ENCODE data around the gene RABGAP1.

The RABGAP1 gene

GRCh38 chr9:122940454-122940748 is 419 bp upstream of the RABGAP1 start (continued):
- TF ChIP-seq, protein P1, sequence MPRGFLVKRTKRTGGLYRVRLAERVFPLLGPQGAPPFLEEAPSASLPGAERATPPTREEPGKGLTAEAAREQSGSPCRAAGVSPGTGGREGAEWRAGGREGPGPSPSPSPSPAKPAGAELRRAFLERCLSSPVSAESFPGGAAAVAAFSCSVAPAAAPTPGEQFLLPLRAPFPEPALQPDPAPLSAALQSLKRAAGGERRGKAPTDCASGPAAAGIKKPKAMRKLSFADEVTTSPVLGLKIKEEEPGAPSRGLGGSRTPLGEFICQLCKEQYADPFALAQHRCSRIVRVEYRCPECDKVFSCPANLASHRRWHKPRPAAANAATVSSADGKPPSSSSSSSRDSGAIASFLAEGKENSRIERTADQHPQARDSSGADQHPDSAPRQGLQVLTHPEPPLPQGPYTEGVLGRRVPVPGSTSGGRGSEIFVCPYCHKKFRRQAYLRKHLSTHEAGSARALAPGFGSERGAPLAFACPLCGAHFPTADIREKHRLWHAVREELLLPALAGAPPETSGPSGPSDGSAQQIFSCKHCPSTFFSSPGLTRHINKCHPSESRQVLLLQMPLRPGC (tag by site-specific recombination; IDR thresholded peaks at IDR 0.05) = no peak
- peak; percentile 97; the same call in 1 of the 2 replicates for TF ChIP-seq TRIM28 (IDR thresholded peaks at IDR 0.05; ENCODE audit: borderline replicate concordance, low read length)
- no peak for TF ChIP-seq WT1 (tag by site-specific recombination; IDR thresholded peaks at IDR 0.05)
- no peak for TF ChIP-seq ZNF701 (tag by site-specific recombination; IDR thresholded peaks at IDR 0.05)
- no peak for TF ChIP-seq ZNF112 (tag by site-specific recombination; IDR thresholded peaks at IDR 0.05)
- TF ChIP-seq ZNF132 (tag by site-specific recombination; IDR thresholded peaks at IDR 0.05; ENCODE audit: borderline replicate concordance) = no peak
- TF ChIP-seq ZSCAN23 (tag by site-specific recombination; IDR thresholded peaks at IDR 0.05) = no peak
- no peak for TF ChIP-seq HOXC10 (CRISPR knock-in tag; IDR thresholded peaks at IDR 0.05)
- TF ChIP-seq ZNF394 (tag by site-specific recombination; IDR thresholded peaks at IDR 0.05; ENCODE audit: borderline replicate concordance) = no peak
- TF ChIP-seq, protein P2, sequence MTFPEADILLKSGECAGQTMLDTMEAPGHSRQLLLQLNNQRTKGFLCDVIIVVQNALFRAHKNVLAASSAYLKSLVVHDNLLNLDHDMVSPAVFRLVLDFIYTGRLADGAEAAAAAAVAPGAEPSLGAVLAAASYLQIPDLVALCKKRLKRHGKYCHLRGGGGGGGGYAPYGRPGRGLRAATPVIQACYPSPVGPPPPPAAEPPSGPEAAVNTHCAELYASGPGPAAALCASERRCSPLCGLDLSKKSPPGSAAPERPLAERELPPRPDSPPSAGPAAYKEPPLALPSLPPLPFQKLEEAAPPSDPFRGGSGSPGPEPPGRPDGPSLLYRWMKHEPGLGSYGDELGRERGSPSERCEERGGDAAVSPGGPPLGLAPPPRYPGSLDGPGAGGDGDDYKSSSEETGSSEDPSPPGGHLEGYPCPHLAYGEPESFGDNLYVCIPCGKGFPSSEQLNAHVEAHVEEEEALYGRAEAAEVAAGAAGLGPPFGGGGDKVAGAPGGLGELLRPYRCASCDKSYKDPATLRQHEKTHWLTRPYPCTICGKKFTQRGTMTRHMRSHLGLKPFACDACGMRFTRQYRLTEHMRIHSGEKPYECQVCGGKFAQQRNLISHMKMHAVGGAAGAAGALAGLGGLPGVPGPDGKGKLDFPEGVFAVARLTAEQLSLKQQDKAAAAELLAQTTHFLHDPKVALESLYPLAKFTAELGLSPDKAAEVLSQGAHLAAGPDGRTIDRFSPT (tag by site-specific recombination; IDR thresholded peaks at IDR 0.05) = no peak
- peak; percentile 58 for TF ChIP-seq REST (tag by site-specific recombination; IDR thresholded peaks at IDR 0.05)
- TF ChIP-seq, protein P3, sequence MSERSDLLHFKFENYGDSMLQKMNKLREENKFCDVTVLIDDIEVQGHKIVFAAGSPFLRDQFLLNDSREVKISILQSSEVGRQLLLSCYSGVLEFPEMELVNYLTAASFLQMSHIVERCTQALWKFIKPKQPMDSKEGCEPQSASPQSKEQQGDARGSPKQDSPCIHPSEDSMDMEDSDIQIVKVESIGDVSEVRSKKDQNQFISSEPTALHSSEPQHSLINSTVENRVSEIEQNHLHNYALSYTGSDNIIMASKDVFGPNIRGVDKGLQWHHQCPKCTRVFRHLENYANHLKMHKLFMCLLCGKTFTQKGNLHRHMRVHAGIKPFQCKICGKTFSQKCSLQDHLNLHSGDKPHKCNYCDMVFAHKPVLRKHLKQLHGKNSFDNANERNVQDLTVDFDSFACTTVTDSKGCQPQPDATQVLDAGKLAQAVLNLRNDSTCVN (tag by site-specific recombination; optimal IDR thresholded peaks at IDR 0.05) = no peak
- TF ChIP-seq, protein P4, sequence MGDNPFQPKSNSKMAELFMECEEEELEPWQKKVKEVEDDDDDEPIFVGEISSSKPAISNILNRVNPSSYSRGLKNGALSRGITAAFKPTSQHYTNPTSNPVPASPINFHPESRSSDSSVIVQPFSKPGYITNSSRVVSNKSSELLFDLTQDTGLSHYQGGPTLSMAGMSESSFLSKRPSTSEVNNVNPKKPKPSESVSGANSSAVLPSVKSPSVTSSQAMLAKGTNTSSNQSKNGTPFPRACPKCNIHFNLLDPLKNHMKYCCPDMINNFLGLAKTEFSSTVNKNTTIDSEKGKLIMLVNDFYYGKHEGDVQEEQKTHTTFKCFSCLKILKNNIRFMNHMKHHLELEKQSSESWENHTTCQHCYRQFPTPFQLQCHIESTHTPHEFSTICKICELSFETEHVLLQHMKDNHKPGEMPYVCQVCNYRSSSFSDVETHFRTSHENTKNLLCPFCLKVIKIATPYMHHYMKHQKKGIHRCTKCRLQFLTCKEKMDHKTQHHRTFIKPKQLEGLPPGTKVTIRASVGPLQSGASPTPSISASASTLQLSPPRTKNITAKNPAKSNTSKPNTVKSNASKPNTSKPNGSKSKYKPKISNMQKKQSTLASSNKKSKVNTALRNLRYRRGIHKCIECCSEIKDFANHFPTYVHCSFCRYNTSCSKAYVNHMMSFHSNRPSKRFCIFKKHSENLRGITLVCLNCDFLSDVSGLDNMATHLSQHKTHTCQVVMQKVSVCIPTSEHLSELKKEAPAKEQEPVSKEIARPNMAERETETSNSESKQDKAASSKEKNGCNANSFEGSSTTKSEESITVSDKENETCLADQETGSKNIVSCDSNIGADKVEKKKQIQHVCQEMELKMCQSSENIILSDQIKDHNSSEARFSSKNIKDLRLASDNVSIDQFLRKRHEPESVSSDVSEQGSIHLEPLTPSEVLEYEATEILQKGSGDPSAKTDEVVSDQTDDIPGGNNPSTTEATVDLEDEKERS (tag by site-specific recombination; IDR thresholded peaks at IDR 0.05) = 0 out of 2 replicates have a peak, but pooled peaks have one; percentile 14
- peak; percentile 62 for TF ChIP-seq SETDB1 (IDR thresholded peaks at IDR 0.05; ENCODE audit: insufficient read length, low read length)
- TF ChIP-seq BCL11B (tag by site-specific recombination; IDR thresholded peaks at IDR 0.05; ENCODE audit: low read depth) = no peak
- no peak for TF ChIP-seq ZBTB20 (tag by site-specific recombination; IDR thresholded peaks at IDR 0.05)
- no peak for TF ChIP-seq MEIS1 (CRISPR knock-in tag; IDR thresholded peaks at IDR 0.05; ENCODE audit: borderline replicate concordance)
- no peak for TF ChIP-seq KLF1 (tag by site-specific recombination; IDR thresholded peaks at IDR 0.05)
- TF ChIP-seq, protein P5, sequence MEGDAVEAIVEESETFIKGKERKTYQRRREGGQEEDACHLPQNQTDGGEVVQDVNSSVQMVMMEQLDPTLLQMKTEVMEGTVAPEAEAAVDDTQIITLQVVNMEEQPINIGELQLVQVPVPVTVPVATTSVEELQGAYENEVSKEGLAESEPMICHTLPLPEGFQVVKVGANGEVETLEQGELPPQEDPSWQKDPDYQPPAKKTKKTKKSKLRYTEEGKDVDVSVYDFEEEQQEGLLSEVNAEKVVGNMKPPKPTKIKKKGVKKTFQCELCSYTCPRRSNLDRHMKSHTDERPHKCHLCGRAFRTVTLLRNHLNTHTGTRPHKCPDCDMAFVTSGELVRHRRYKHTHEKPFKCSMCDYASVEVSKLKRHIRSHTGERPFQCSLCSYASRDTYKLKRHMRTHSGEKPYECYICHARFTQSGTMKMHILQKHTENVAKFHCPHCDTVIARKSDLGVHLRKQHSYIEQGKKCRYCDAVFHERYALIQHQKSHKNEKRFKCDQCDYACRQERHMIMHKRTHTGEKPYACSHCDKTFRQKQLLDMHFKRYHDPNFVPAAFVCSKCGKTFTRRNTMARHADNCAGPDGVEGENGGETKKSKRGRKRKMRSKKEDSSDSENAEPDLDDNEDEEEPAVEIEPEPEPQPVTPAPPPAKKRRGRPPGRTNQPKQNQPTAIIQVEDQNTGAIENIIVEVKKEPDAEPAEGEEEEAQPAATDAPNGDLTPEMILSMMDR (tag by site-specific recombination; IDR thresholded peaks at IDR 0.05) = no peak
- TF ChIP-seq ZNF707 (tag by site-specific recombination; IDR thresholded peaks at IDR 0.05) = no peak
- TF ChIP-seq ZNF600 (tag by site-specific recombination; IDR thresholded peaks at IDR 0.05) = peak; percentile 24; the same call in 1 of the 2 replicates
- peak; percentile 99 for TF ChIP-seq SCRT2 (tag by site-specific recombination; IDR thresholded peaks at IDR 0.05)
- no peak for TF ChIP-seq ZNF529 (tag by site-specific recombination; IDR thresholded peaks at IDR 0.05; ENCODE audit: insufficient replicate concordance)
- TF ChIP-seq, protein P6, sequence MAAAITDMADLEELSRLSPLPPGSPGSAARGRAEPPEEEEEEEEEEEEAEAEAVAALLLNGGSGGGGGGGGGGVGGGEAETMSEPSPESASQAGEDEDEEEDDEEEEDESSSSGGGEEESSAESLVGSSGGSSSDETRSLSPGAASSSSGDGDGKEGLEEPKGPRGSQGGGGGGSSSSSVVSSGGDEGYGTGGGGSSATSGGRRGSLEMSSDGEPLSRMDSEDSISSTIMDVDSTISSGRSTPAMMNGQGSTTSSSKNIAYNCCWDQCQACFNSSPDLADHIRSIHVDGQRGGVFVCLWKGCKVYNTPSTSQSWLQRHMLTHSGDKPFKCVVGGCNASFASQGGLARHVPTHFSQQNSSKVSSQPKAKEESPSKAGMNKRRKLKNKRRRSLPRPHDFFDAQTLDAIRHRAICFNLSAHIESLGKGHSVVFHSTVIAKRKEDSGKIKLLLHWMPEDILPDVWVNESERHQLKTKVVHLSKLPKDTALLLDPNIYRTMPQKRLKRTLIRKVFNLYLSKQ (tag by site-specific recombination; IDR thresholded peaks at IDR 0.05; ENCODE audit: borderline replicate concordance) = no peak

Measured in HEK293 (cell line).